ENCODE measurements around the gene RASAL2.

DNA sequence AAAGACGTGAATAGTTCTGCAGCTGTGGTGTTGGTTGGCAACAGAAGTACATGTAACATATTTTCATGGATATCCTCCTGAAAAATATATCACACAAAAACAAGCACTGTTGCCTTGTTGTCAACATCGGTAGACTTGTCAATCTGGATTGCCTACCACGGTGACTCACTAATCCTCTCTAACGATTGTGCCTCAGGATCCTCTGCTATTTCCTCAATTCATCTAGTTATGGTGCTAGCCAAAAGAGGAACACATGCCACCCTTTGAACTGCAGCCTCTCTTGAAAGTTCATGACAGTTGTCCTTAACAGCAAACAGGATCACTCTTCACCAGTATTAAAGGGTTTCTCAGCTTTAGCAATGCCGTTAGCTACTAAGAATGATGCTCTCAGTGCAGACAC is 25.7 kb downstream of the RASAL2 start:
- TF ChIP-seq, protein P1, sequence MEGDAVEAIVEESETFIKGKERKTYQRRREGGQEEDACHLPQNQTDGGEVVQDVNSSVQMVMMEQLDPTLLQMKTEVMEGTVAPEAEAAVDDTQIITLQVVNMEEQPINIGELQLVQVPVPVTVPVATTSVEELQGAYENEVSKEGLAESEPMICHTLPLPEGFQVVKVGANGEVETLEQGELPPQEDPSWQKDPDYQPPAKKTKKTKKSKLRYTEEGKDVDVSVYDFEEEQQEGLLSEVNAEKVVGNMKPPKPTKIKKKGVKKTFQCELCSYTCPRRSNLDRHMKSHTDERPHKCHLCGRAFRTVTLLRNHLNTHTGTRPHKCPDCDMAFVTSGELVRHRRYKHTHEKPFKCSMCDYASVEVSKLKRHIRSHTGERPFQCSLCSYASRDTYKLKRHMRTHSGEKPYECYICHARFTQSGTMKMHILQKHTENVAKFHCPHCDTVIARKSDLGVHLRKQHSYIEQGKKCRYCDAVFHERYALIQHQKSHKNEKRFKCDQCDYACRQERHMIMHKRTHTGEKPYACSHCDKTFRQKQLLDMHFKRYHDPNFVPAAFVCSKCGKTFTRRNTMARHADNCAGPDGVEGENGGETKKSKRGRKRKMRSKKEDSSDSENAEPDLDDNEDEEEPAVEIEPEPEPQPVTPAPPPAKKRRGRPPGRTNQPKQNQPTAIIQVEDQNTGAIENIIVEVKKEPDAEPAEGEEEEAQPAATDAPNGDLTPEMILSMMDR (IDR thresholded peaks at IDR 0.05) = no peak
- TF ChIP-seq POLR2AphosphoS5 (IDR thresholded peaks at IDR 0.05; ENCODE audit: low read depth, low read length) (no peak), SIN3A (IDR thresholded peaks at IDR 0.05; ENCODE audit: borderline replicate concordance, insufficient read depth, low read depth, low read length) (no peak)
- TF ChIP-seq, protein P2, sequence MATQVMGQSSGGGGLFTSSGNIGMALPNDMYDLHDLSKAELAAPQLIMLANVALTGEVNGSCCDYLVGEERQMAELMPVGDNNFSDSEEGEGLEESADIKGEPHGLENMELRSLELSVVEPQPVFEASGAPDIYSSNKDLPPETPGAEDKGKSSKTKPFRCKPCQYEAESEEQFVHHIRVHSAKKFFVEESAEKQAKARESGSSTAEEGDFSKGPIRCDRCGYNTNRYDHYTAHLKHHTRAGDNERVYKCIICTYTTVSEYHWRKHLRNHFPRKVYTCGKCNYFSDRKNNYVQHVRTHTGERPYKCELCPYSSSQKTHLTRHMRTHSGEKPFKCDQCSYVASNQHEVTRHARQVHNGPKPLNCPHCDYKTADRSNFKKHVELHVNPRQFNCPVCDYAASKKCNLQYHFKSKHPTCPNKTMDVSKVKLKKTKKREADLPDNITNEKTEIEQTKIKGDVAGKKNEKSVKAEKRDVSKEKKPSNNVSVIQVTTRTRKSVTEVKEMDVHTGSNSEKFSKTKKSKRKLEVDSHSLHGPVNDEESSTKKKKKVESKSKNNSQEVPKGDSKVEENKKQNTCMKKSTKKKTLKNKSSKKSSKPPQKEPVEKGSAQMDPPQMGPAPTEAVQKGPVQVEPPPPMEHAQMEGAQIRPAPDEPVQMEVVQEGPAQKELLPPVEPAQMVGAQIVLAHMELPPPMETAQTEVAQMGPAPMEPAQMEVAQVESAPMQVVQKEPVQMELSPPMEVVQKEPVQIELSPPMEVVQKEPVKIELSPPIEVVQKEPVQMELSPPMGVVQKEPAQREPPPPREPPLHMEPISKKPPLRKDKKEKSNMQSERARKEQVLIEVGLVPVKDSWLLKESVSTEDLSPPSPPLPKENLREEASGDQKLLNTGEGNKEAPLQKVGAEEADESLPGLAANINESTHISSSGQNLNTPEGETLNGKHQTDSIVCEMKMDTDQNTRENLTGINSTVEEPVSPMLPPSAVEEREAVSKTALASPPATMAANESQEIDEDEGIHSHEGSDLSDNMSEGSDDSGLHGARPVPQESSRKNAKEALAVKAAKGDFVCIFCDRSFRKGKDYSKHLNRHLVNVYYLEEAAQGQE (IDR thresholded peaks at IDR 0.05; ENCODE audit: insufficient read depth in 1 of 2, low read depth in 2 of 2, low read length in 1 of 2) = no peak
